WTC11 (cell line): ENCODE results near the gene FOXP4. TPM values are rescaled to one million over a fixed set of nuclear protein-coding genes. Genes with fewer than 3 reads are reported as not detected.

Source experiments
- ATAC-seq: fragments of 200-7000 bp; cut with Tn5 transposase; 2 replicates; pipeline ENCODE4 v1.10.0; 2021; ENCODE audit warnings: mild to moderate bottlenecking, moderate library complexity
- CTCF ChIA-PET: fragments of 300-600 bp; sonication (Branson Sonifier 250); formaldehyde crosslinking; loops from one replicate; lab custom pipeline; 2021; ENCODE audit warnings: antibody characterized with exemption; lab: Charles Lee
- POLR2A ChIA-PET: fragments of 350-600 bp; sonication (Branson Sonifier 250); formaldehyde crosslinking; loops from one replicate; lab custom pipeline; 2021; ENCODE audit warnings: antibody characterized with exemption; lab: Charles Lee
- DNase-seq: peaks from one replicate; pipeline ENCODE4 v3.0.0; 2021; ENCODE audit warnings: low spot score
- H3K27ac Mint-ChIP-seq: 2 replicates; pipeline ENCODE4 v1.8.0; 2021; ENCODE audit warnings: mixed read lengths
- H3K27me3 Mint-ChIP-seq: 2 replicates; pipeline ENCODE4 v1.8.0; 2021; ENCODE audit warnings: low read depth, mild to moderate bottlenecking, moderate library complexity, mixed read lengths
- H3K36me3 Mint-ChIP-seq: 2 replicates; pipeline ENCODE4 v1.8.0; 2021; ENCODE audit warnings: mixed read lengths
- H3K4me1 Mint-ChIP-seq: 2 replicates; pipeline ENCODE4 v1.8.0; 2022; ENCODE audit warnings: mixed read lengths
- H3K4me3 Mint-ChIP-seq: 2 replicates; pipeline ENCODE4 v1.8.0; 2021; ENCODE audit warnings: mild to moderate bottlenecking, moderate library complexity, mixed read lengths
- H3K9me3 Mint-ChIP-seq: 2 replicates; pipeline ENCODE4 v1.8.0; 2021; ENCODE audit warnings: mixed read lengths
- ETV6 ChIP-seq: sonication (generic); formaldehyde crosslinking; IDR thresholded peaks from 2 replicates; pipeline ENCODE4 v1.8.1; 2022; ENCODE audit warnings: mild to moderate bottlenecking, missing genetic modification reagents
- FOXK1 ChIP-seq: sonication (generic); formaldehyde crosslinking; IDR thresholded peaks from 2 replicates; pipeline ENCODE4 v1.8.0; 2022; ENCODE audit warnings: mild to moderate bottlenecking, moderate library complexity, missing genetic modification reagents
- GABPB1 ChIP-seq: sonication (generic); formaldehyde crosslinking; IDR thresholded peaks from 2 replicates; pipeline ENCODE4 v1.8.1; 2023; ENCODE audit warnings: mild to moderate bottlenecking, missing genetic modification reagents
- HMGA2 ChIP-seq: fragments of 250-450 bp; sonication (Bioruptor Pico); IDR thresholded peaks from 2 replicates; pipeline ENCODE4 v1.4.0; 2021; ENCODE audit warnings: mild to moderate bottlenecking, moderate library complexity
- IRF2 ChIP-seq: sonication (generic); formaldehyde crosslinking; IDR thresholded peaks from 2 replicates; pipeline ENCODE4 v1.8.0; 2022; ENCODE audit warnings: low read depth, missing genetic modification reagents, borderline replicate concordance
- KAT7 ChIP-seq: sonication (generic); formaldehyde crosslinking; IDR thresholded peaks from 2 replicates; pipeline ENCODE4 v1.8.1; 2023; ENCODE audit warnings: missing genetic modification reagents, mild to moderate bottlenecking, borderline replicate concordance
- NR2C2 ChIP-seq: sonication (generic); formaldehyde crosslinking; IDR thresholded peaks from 2 replicates; pipeline ENCODE4 v1.8.0; 2022; ENCODE audit warnings: mild to moderate bottlenecking, missing genetic modification reagents
- SMAD4 ChIP-seq: sonication (generic); formaldehyde crosslinking; IDR thresholded peaks from 2 replicates; pipeline ENCODE4 v1.8.0; 2022; ENCODE audit warnings: mild to moderate bottlenecking, missing genetic modification reagents
- ZBTB21 ChIP-seq: sonication (generic); formaldehyde crosslinking; IDR thresholded peaks from 2 replicates; pipeline ENCODE4 v1.8.1; 2023; ENCODE audit warnings: mild to moderate bottlenecking, missing genetic modification reagents, borderline replicate concordance
- ZNF121 ChIP-seq: sonication (generic); formaldehyde crosslinking; IDR thresholded peaks from 2 replicates; pipeline ENCODE4 v1.8.0; 2023; ENCODE audit warnings: missing genetic modification reagents
- ZNF263 ChIP-seq: sonication (generic); formaldehyde crosslinking; IDR thresholded peaks from 2 replicates; pipeline ENCODE4 v1.8.1; 2022; ENCODE audit warnings: low read depth, mild to moderate bottlenecking, moderate library complexity, missing genetic modification reagents
- total RNA-seq: library from RNA; stranded (reverse); gene quantifications from 3 replicates; pipeline ENCODE4 v1.2.3, GENCODE V29; 2021
- TF ChIP-seq, protein P1 (sequence below): sonication (generic); formaldehyde crosslinking; IDR thresholded peaks from 2 replicates; pipeline ENCODE4 v1.8.0; 2022; ENCODE audit warnings: mild to moderate bottlenecking, missing genetic modification reagents
- TF ChIP-seq, protein P2 (sequence below): sonication (generic); formaldehyde crosslinking; IDR thresholded peaks from 2 replicates; pipeline ENCODE4 v1.8.0; 2022; ENCODE audit warnings: mild to moderate bottlenecking, missing genetic modification reagents
- TF ChIP-seq, protein P3 (sequence below): sonication (generic); formaldehyde crosslinking; IDR thresholded peaks from 2 replicates; pipeline ENCODE4 v1.8.0; 2022; ENCODE audit warnings: missing genetic modification reagents

Gene FOXP4
- total RNA-seq, 1 experiment from 2014 or later, result 36.6 TPM

DNA sequence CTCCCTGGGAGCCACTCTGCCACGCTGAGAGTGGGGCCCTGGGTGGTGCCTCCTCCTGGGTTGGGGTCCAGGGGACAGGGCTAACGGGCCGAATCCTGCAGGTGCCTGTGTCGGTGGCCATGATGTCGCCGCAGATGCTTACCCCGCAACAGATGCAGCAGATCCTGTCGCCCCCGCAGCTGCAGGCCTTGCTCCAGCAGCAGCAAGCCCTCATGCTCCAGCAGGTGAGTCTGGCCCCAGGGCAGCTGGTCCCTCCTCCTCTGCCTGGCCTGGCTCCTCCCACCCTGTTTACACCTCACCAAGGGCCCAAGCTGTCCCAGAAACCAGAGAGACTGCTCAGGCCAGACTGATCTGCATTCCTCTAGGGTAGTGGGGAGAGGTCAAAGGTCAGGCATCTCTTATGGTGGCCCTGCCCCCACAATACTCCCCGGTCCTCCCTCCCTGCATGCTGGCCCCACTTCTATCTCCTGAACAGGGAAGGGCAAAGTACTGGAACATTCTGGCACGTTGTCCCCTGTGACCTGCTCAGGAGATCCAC, 38.6 kb downstream of the FOXP4 start:
- Mint-ChIP-seq H3K4me1 (peaks cover 67% of the 10 kb centered on the region), H3K9me3 (no peaks in the 10 kb centered on the region), H3K4me3 (no peak overlapping the region), H3K36me3 (peaks cover 4% of the 10 kb centered on the region; the same call in 1 of the 2 replicates), H3K27me3 (no peaks in the 10 kb centered on the region), H3K27ac (no peak overlapping the region; the same call in 1 of the 2 replicates)
- ChIA-PET POLR2A (interaction anchor here (1.7 kb wide), 1 partner anchor 12 kb away, joined by 4 read pairs; no protein-coding TSS in a partner anchor), CTCF (interaction anchor here (0.8 to 4.3 kb wide), 13 partner anchors 14 to 217 kb away, joined by 3 to 19 read pairs (median 4); no protein-coding TSS in a partner anchor)
- TF ChIP-seq NR2C2 (peak; percentile 60; the same call in 1 of the 2 replicates), FOXK1 (peak; percentile 80), HMGA2 (CRISPR knock-in tag) (no peak), ETV6 (CRISPR knock-in tag) (no peak), ZNF121 (peak; percentile 57; the same call in 1 of the 2 replicates), ZNF263 (peak; percentile 76)
- TF ChIP-seq, protein P1, sequence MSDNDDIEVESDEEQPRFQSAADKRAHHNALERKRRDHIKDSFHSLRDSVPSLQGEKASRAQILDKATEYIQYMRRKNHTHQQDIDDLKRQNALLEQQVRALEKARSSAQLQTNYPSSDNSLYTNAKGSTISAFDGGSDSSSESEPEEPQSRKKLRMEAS (CRISPR knock-in tag), result peak; percentile 52; the same call in 1 of the 2 replicates
- ATAC-seq, result peak; percentile 90
- peak; percentile 84 for DNase-seq

DNA sequence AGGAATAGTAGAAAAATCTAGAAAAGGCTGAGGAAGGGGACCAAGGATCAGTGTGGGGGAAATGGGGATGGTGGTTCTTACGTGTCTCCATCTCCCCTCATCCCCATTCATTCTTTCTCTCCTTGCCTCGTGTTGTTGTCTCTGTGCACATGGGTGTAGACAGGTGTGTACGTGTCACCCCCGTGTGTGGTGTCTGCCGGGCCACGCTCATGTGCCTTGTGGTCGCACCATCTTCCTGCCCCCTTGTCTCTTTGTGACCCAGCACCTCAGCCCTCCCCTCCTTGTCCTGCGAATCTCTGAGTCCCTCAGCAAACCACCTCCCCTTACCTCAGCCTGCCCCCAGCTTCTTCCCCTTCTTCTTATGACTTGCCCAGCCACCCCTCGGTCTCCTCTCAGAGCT, 39.4 kb downstream of the FOXP4 start:
- Mint-ChIP-seq H3K4me1 (peaks cover 63% of the 10 kb centered on the region), H3K27ac (peak overlapping the region; percentile 87), H3K4me3 (no peak overlapping the region), H3K27me3 (no peaks in the 10 kb centered on the region; the same call in 1 of the 2 replicates), H3K9me3 (no peaks in the 10 kb centered on the region), H3K36me3 (peaks cover 4% of the 10 kb centered on the region; the same call in 1 of the 2 replicates)
- DNase-seq (no peak), ATAC-seq (no peak)
- ChIA-PET POLR2A (interaction anchor here (1.7 kb wide), 1 partner anchor 11 kb away, joined by 4 read pairs; no protein-coding TSS in a partner anchor), CTCF (interaction anchor here (0.8 to 4.3 kb wide), 12 partner anchors 14 to 161 kb away, joined by 3 to 19 read pairs (median 4); no protein-coding TSS in a partner anchor)
- TF ChIP-seq, protein P2, sequence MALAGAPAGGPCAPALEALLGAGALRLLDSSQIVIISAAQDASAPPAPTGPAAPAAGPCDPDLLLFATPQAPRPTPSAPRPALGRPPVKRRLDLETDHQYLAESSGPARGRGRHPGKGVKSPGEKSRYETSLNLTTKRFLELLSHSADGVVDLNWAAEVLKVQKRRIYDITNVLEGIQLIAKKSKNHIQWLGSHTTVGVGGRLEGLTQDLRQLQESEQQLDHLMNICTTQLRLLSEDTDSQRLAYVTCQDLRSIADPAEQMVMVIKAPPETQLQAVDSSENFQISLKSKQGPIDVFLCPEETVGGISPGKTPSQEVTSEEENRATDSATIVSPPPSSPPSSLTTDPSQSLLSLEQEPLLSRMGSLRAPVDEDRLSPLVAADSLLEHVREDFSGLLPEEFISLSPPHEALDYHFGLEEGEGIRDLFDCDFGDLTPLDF (CRISPR knock-in tag), result no peak
- TF ChIP-seq IRF2 (CRISPR knock-in tag) (no peak), KAT7 (CRISPR knock-in tag) (no peak), ZNF263 (no peak), ZBTB21 (CRISPR knock-in tag) (no peak)

DNA sequence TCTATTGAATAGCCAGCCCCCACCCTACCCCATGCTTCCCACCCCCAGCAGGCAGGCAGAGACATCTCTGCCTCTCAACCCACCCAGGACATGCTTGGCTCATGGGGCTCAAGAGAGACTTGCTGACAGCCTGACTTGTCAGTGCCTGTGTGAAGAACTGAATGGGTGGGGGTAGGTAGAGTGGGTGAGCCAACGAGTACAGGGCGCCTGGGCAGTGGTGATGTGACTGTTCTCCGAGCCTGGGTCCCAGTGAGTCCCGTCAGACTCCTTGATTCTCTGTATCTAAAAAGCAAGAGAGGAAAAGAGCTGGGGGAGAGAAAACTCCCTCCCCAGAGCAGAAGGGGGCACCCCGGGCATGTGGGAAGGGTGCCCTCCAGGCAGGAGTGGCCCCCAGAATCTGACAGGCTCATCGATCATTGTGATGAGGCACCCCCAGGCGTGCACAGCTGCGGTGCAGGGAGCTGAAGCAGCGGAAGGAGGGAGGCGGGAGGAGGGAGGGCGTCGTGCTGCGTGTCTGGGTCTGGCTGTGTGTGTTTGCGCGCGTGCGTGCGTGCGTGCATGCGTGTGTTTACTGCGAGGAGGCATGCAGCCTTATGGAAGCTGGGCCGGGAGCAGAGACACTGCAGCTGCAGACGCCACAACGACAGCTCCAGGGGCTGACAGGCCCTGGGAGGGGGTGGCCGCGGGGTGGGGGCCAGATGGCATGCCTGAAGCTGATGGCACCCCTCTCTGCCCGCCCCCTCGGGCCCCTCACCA, 40.2 kb downstream of the FOXP4 start:
- POLR2A ChIA-PET, result interaction anchor here (1.7 kb wide), 1 partner anchor 10 kb away, joined by 4 read pairs; no protein-coding TSS in a partner anchor
- TF ChIP-seq SMAD4 (CRISPR knock-in tag) (no peak), GABPB1 (CRISPR knock-in tag) (no peak)
- TF ChIP-seq, protein P3, sequence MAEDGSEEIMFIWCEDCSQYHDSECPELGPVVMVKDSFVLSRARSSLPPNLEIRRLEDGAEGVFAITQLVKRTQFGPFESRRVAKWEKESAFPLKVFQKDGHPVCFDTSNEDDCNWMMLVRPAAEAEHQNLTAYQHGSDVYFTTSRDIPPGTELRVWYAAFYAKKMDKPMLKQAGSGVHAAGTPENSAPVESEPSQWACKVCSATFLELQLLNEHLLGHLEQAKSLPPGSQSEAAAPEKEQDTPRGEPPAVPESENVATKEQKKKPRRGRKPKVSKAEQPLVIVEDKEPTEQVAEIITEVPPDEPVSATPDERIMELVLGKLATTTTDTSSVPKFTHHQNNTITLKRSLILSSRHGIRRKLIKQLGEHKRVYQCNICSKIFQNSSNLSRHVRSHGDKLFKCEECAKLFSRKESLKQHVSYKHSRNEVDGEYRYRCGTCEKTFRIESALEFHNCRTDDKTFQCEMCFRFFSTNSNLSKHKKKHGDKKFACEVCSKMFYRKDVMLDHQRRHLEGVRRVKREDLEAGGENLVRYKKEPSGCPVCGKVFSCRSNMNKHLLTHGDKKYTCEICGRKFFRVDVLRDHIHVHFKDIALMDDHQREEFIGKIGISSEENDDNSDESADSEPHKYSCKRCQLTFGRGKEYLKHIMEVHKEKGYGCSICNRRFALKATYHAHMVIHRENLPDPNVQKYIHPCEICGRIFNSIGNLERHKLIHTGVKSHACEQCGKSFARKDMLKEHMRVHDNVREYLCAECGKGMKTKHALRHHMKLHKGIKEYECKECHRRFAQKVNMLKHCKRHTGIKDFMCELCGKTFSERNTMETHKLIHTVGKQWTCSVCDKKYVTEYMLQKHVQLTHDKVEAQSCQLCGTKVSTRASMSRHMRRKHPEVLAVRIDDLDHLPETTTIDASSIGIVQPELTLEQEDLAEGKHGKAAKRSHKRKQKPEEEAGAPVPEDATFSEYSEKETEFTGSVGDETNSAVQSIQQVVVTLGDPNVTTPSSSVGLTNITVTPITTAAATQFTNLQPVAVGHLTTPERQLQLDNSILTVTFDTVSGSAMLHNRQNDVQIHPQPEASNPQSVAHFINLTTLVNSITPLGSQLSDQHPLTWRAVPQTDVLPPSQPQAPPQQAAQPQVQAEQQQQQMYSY (CRISPR knock-in tag), result no peak
- H3K27ac Mint-ChIP-seq, result no peak overlapping the region

More for the DNA sequence above, 40.2 kb downstream of the FOXP4 start:
- H3K27me3 Mint-ChIP-seq, result peaks cover 2% of the 10 kb centered on the region; the same call in 1 of the 2 replicates
- ATAC-seq, result no peak
- DNase-seq, result no peak
- no peak overlapping the region for H3K4me3 Mint-ChIP-seq
- no peaks in the 10 kb centered on the region for H3K9me3 Mint-ChIP-seq
- peaks cover 4% of the 10 kb centered on the region; the same call in 1 of the 2 replicates for H3K36me3 Mint-ChIP-seq
- CTCF ChIA-PET, result interaction anchor here (0.6 to 4.3 kb wide), 13 partner anchors 9 to 1862 kb away, joined by 3 to 19 read pairs (median 5); no protein-coding TSS in a partner anchor
- H3K4me1 Mint-ChIP-seq, result peaks cover 64% of the 10 kb centered on the region
